A673 (cell line): Measurements from ENCODE around the gene ELOVL6.

Source experiments
- CTCF ChIP-seq: fragments of 300-800, 200-600 bp; sonication (generic); conservative IDR thresholded peaks from 2 replicates; pipeline ENCODE4 v1.5.1; 2017; ENCODE audit warnings: low read depth, mild to moderate bottlenecking, antibody characterized with exemption, low read length, moderate library complexity, mixed read lengths
- EZH2 ChIP-seq: fragments of 200-600 bp; sonication (generic); IDR thresholded peaks from 2 replicates; pipeline ENCODE4 v1.6.1; 2017; ENCODE audit warnings: borderline replicate concordance, low read depth, mild to moderate bottlenecking, mixed read lengths, antibody characterized with exemption, low read length; ENCODE audit not compliant: poor library complexity, severe bottlenecking

- TF ChIP-seq CTCF: no peak
- TF ChIP-seq EZH2: no peak
Observed at GRCh38 chr4:110073053-110073845, 125.2 kb downstream of the ELOVL6 start.
